Measurements from ENCODE around the gene ALG14.

DNA sequence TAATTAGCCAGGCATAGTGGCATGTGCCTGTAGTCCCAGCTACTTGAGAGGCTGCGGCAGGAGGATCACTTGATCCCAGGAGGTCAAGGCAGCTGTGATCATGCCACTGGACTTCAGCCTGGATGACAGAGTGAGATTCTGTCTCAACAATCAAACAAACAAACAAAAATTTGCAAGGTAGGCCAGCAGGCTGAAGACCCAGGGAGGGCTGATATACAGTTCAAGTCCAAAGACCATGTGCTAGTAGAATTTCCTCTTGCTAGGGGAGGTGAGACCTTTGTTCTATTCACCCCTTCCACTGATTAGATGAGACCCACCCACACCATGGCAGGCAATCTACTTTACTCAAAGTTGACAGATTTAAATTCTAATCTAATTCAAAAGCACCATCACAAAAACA lies 114.7 kb downstream of the ALG14 start:
- no peak for TF ChIP-seq POLR2AphosphoS5 (IDR thresholded peaks at IDR 0.05; ENCODE audit: low read depth, low read length)
- no peak for TF ChIP-seq POLR2A (IDR thresholded peaks at IDR 0.05; ENCODE audit: low read depth, low read length)
